Large intestine (tissue), 3 donors: ENCODE measurements around the gene SERTAD2. TPM values are rescaled to one million over a fixed set of nuclear protein-coding genes. Genes with fewer than 3 reads are reported as not detected.

ENCODE experiments used
- DNase-seq, 2 donors: peaks; one replicate each; pipeline versions ENCODE4 v3.0.0 to v3.0.0-alpha.2; 2013
- H3K27ac ChIP-seq: one replicate; pipeline ENCODE4 v1.5.1; 2013; ENCODE audit warnings: low read length
- H3K27me3 ChIP-seq: 2 replicates; pipeline ENCODE4 v1.6.1; 2013; ENCODE audit warnings: low read length; ENCODE audit not compliant: control insufficient read depth, insufficient read depth
- H3K36me3 ChIP-seq: 2 replicates; pipeline ENCODE4 v1.6.1; 2013; ENCODE audit warnings: low read length; ENCODE audit not compliant: control insufficient read depth, insufficient read depth
- H3K4me1 ChIP-seq: one replicate; pipeline ENCODE4 v1.6.1; 2013; ENCODE audit warnings: low read length; ENCODE audit not compliant: control insufficient read depth, insufficient read depth
- H3K4me3 ChIP-seq: one replicate; pipeline ENCODE4 v1.5.1; 2013; ENCODE audit warnings: low read length
- H3K9me3 ChIP-seq: one replicate; pipeline ENCODE4 v1.6.1; 2013; ENCODE audit warnings: mild to moderate bottlenecking, low read depth, low read length, moderate library complexity; ENCODE audit not compliant: control insufficient read depth
- WGBS: methylation state at CpG from one replicate; pipeline ENCODE4 v1.1.5; 2013; ENCODE audit warnings: low lambda C conversion rate; ENCODE audit not compliant: insufficient coverage; 5-methylcytosine and 5-hydroxymethylcytosine counted together
- polyA plus RNA-seq: library from polyadenylated mRNA; unstranded; fragments of 120-200 nt; gene quantifications from one replicate; pipeline ENCODE4 v1.2.1, GENCODE V29; 2013

Gene SERTAD2
- polyA plus RNA-seq, 1 donor, result 19.7 TPM

GRCh38 chr2:64637000-64637635 is 16.6 kb downstream of the SERTAD2 start:
- H3K9me3 ChIP-seq, result peaks cover 4% of the 10 kb centered on the region
- H3K4me1 ChIP-seq, result peaks cover 7% of the 10 kb centered on the region
- no peak overlapping the region for H3K4me3 ChIP-seq
- WGBS, result 20% methylated on average over 1 of the region's 9 CpGs
- H3K36me3 ChIP-seq, result peaks cover 37% of the 10 kb centered on the region
- no peak overlapping the region for H3K27ac ChIP-seq
- H3K27me3 ChIP-seq, result no peaks in the 10 kb centered on the region
- no peak for DNase-seq

GRCh38 chr2:64635976-64636911 is 17.5 kb downstream of the SERTAD2 start:
- Histone ChIP-seq H3K27me3 (no peaks in the 10 kb centered on the region), H3K27ac (no peak overlapping the region), H3K4me1 (peaks cover 2% of the 10 kb centered on the region), H3K4me3 (no peak overlapping the region), H3K9me3 (peaks cover 4% of the 10 kb centered on the region), H3K36me3 (peaks cover 37% of the 10 kb centered on the region)
- WGBS, result no CpG with 5 or more reads among the region's 38 CpGs
- DNase-seq, result no peak

GRCh38 chr2:64634345-64635267 is 19.1 kb downstream of the SERTAD2 start:
- DNase-seq, result no peak
- Histone ChIP-seq H3K27ac (no peak overlapping the region), H3K27me3 (no peaks in the 10 kb centered on the region), H3K9me3 (peaks cover 4% of the 10 kb centered on the region), H3K36me3 (peaks cover 43% of the 10 kb centered on the region), H3K4me3 (no peak overlapping the region), H3K4me1 (no peaks in the 10 kb centered on the region)
- 100% methylated on average over 3 of the region's 11 CpGs for WGBS

GRCh38 chr2:64632835-64633819 is 20.6 kb downstream of the SERTAD2 start:
- H3K27ac ChIP-seq, result no peak overlapping the region
- peaks cover 43% of the 10 kb centered on the region for H3K36me3 ChIP-seq
- DNase-seq, result no peak
- no peak overlapping the region for H3K4me3 ChIP-seq
- WGBS, result 76% methylated on average over 3 of the region's 9 CpGs
- H3K4me1 ChIP-seq, result no peaks in the 10 kb centered on the region
- peaks cover 4% of the 10 kb centered on the region for H3K9me3 ChIP-seq
- H3K27me3 ChIP-seq, result no peaks in the 10 kb centered on the region

GRCh38 chr2:64631771-64632170 is 21.9 kb downstream of the SERTAD2 start:
- Histone ChIP-seq H3K27me3 (no peaks in the 10 kb centered on the region), H3K4me3 (no peak overlapping the region), H3K36me3 (peaks cover 43% of the 10 kb centered on the region), H3K9me3 (peaks cover 4% of the 10 kb centered on the region), H3K27ac (no peak overlapping the region), H3K4me1 (peaks cover 6% of the 10 kb centered on the region)
- DNase-seq, result no peak
- WGBS, result 100% methylated on average over 1 of the region's 3 CpGs

- H3K9me3 ChIP-seq, result no peaks in the 10 kb centered on the region
- H3K4me3 ChIP-seq, result no peak overlapping the region
- H3K27me3 ChIP-seq, result no peaks in the 10 kb centered on the region
- peaks cover 35% of the 10 kb centered on the region for H3K36me3 ChIP-seq
- no peak for DNase-seq
- no peak overlapping the region for H3K27ac ChIP-seq
- peaks cover 6% of the 10 kb centered on the region for H3K4me1 ChIP-seq
- no CpG with 5 or more reads among the region's 10 CpGs for WGBS
Measured at GRCh38 chr2:64630752-64631151, 23.0 kb downstream of the SERTAD2 start.

GRCh38 chr2:64629875-64630274 is 23.8 kb downstream of the SERTAD2 start:
- DNase-seq, result no peak
- no peaks in the 10 kb centered on the region for H3K27me3 ChIP-seq
- no peak overlapping the region for H3K27ac ChIP-seq
- H3K4me3 ChIP-seq, result no peak overlapping the region
- peaks cover 28% of the 10 kb centered on the region for H3K36me3 ChIP-seq
- H3K9me3 ChIP-seq, result no peaks in the 10 kb centered on the region
- no CpG with 5 or more reads among the region's 7 CpGs for WGBS
- H3K4me1 ChIP-seq, result peaks cover 6% of the 10 kb centered on the region

- Histone ChIP-seq H3K9me3 (no peaks in the 10 kb centered on the region), H3K27me3 (no peaks in the 10 kb centered on the region), H3K4me1 (peaks cover 6% of the 10 kb centered on the region), H3K4me3 (no peak overlapping the region), H3K27ac (no peak overlapping the region), H3K36me3 (peaks cover 25% of the 10 kb centered on the region)
- WGBS, result no CpG with 5 or more reads among the region's 10 CpGs
- DNase-seq, result no peak
Measured at GRCh38 chr2:64629329-64629781, 24.4 kb downstream of the SERTAD2 start.
